Kidney epithelial cell (primary cell): ENCODE results near the gene FBXW2. TPM values are rescaled to one million over a fixed set of nuclear protein-coding genes. Genes with fewer than 3 reads are reported as not detected.

ENCODE experiments used
- DNase-seq: peaks from one replicate; pipeline ENCODE4 v3.0.0-alpha.2; 2010; ENCODE audit warnings: low read depth
- H3K27me3 ChIP-seq: 2 replicates; pipeline ENCODE4 v1.6.0; 2011; ENCODE audit warnings: low read length; ENCODE audit not compliant: control insufficient read depth, insufficient read depth
- H3K36me3 ChIP-seq: 2 replicates; pipeline ENCODE4 v1.5.1; 2011; ENCODE audit warnings: low read length; ENCODE audit not compliant: control insufficient read depth, insufficient read depth
- H3K4me3 ChIP-seq: 2 replicates; pipeline ENCODE4 v1.5.1; 2011; ENCODE audit warnings: low read depth, mild to moderate bottlenecking, control low read depth, low read length
- total RNA-seq: library from RNA; depleted of rRNA; stranded (reverse); fragments of >200 nt; gene quantifications from 2 replicates; pipeline ENCODE4 v1.2.3, GENCODE V29; 2015
- TF ChIP-seq, protein P1 (sequence below): IDR thresholded peaks from 2 replicates; pipeline ENCODE4 v1.5.1; 2011; ENCODE audit warnings: mild to moderate bottlenecking, moderate library complexity, low read length, control low read depth, inconsistent platforms; ENCODE audit not compliant: insufficient read depth, poor library complexity, severe bottlenecking

The FBXW2 gene
- total RNA-seq, 1 donor from 2014 or later: 24.6 TPM

DNA sequence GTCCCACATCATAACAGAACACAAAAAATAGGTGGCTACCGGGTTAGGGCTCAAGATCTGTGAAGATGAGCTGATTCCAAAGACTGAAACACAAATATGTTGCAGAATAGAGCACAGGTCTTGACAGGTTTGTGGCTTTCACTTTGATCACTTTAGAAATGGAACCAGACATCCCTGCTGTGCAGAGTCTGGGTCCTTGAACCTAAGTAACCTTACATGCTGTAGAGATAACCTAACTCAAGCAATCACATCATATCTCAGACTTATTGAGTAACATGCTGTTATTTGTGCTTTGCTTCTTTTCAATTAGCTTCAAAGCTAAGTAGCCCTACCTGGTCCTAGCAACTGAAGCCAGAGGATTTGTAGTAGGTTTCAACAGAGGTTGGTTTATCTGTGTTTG lies 24.3 kb downstream of the FBXW2 start:
- H3K36me3 ChIP-seq: no peaks in the 10 kb centered on the region
- no peak for DNase-seq
- H3K27me3 ChIP-seq: no peaks in the 10 kb centered on the region
- TF ChIP-seq, protein P1, sequence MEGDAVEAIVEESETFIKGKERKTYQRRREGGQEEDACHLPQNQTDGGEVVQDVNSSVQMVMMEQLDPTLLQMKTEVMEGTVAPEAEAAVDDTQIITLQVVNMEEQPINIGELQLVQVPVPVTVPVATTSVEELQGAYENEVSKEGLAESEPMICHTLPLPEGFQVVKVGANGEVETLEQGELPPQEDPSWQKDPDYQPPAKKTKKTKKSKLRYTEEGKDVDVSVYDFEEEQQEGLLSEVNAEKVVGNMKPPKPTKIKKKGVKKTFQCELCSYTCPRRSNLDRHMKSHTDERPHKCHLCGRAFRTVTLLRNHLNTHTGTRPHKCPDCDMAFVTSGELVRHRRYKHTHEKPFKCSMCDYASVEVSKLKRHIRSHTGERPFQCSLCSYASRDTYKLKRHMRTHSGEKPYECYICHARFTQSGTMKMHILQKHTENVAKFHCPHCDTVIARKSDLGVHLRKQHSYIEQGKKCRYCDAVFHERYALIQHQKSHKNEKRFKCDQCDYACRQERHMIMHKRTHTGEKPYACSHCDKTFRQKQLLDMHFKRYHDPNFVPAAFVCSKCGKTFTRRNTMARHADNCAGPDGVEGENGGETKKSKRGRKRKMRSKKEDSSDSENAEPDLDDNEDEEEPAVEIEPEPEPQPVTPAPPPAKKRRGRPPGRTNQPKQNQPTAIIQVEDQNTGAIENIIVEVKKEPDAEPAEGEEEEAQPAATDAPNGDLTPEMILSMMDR: no peak
- no peak overlapping the region for H3K4me3 ChIP-seq

DNA sequence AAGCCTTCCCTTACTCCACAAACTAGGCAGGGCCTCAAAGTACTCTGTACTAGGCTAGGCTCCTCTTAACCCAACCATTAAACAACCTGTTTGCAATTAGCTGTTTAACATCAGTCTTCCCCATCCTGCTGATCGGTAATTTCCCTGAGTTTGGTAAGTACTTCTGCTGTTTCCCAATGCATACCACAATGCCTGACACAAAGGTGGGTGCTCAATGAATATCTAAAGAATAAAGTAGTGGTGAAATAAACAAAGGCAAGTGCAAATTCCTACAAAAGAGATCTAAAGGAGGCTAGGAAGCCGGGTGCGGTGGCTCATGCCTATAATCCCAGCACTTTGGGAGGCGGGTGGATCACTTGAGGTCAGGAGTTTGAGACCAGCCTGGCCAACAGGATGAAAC lies 25.0 kb downstream of the FBXW2 start:
- H3K36me3 ChIP-seq: no peaks in the 10 kb centered on the region
- H3K27me3 ChIP-seq: no peaks in the 10 kb centered on the region
- no peak for DNase-seq
- no peak overlapping the region for H3K4me3 ChIP-seq
- TF ChIP-seq, protein P1: no peak

DNA sequence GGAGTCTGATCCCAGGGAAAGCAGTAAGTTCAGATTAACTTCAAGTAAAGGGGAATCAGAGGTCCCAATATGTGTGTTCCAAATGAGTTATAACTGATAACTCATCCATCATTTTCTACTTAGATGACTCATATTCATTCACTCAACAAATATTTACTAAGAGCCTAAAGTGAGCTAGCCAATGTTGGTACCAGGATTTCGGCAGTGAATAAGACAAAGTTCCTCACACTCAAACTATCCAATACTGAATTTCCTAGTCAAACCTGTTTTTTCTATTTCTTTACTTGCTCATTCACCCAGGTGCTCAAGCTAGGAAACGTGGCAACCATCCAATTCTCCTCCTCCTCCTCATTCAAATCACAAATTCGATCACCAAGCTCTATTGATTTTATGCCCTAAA lies 25.8 kb downstream of the FBXW2 start:
- no peaks in the 10 kb centered on the region for H3K27me3 ChIP-seq
- DNase-seq: no peak
- no peak overlapping the region for H3K4me3 ChIP-seq
- H3K36me3 ChIP-seq: no peaks in the 10 kb centered on the region
- TF ChIP-seq, protein P1: no peak

DNA sequence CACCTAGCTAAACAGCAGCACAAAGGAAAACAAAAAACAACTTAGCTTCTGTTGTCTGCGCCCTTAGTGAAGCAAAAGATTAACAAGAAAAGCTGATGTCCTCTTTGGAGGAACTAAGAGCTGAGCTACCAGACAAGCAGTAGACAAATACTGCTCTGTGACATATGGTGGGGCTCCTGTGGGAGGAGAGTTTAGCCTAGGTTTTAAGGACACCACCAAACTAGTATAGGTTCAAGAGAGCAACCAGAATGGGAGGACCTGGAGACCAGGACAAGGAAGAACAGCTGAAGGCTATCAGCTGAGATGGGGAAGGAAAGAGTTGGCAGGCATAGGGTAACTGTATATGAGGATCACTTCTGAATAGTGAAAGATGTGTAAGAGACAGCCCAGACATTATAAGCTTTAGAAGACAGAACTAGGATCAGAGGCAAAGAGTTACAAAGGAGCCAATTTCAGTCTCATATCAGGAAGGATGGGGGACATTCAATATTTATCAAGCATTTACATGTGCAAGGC lies 27.2 kb downstream of the FBXW2 start:
- H3K36me3 ChIP-seq: no peaks in the 10 kb centered on the region
- H3K27me3 ChIP-seq: no peaks in the 10 kb centered on the region
- no peak overlapping the region for H3K4me3 ChIP-seq
- TF ChIP-seq, protein P1: no peak
- no peak for DNase-seq

- TF ChIP-seq, protein P1: no peak
- Histone ChIP-seq H3K27me3 (no peaks in the 10 kb centered on the region), H3K4me3 (no peak overlapping the region), H3K36me3 (no peaks in the 10 kb centered on the region)
- DNase-seq: no peak
Measured at GRCh38 chr9:120764476-120764875, 28.7 kb downstream of the FBXW2 start.

DNA sequence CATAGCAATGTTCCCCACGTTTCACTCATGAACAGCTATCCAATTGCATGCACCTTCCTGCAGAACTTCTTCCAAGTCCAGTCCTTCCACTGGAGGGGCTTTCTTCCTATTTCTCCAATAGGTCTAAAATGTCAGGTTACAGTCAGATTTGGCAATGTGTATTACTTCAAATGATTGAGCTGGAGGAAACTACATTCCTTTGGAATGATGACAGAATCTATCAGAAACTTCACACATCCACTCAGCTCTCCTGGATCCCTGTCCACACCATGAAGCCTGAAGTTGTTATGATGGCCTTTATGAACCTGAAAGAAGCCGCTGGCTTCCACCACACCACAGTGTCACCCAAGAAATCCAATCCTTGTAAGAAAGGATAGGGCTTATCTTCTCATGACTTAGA lies 32.2 kb downstream of the FBXW2 start:
- Histone ChIP-seq H3K4me3 (no peak overlapping the region), H3K36me3 (no peaks in the 10 kb centered on the region), H3K27me3 (no peaks in the 10 kb centered on the region)
- DNase-seq: no peak
- TF ChIP-seq, protein P1: no peak
